Measurements from ENCODE around the gene VPS35L. TPM values are rescaled to one million over a fixed set of nuclear protein-coding genes. Genes with fewer than 3 reads are reported as not detected.

Gene VPS35L
- total and polyA plus RNA-seq, 2 donors (not counting 1 experiment from before 2014, with no cell fraction given) = 17.5 to 62.1 TPM

- Histone ChIP-seq H3K36me3 (replicated peaks in 1 of 2; ENCODE audit: control extremely low read depth in 1 of 2, control insufficient read depth in 1 of 2, extremely low read depth in 1 of 2, insufficient read depth in 2 of 2, low read length in 1 of 2) (peaks cover 0 to 5% of the 10 kb centered on the region in 2 experiments), H4K20me1 (ENCODE audit: control insufficient read depth, insufficient read depth, low read length, poor library complexity, severe bottlenecking) (no peaks in the 10 kb centered on the region), H3K4me2 (replicated peaks; ENCODE audit: low read depth, low read length, poor library complexity, severe bottlenecking) (peak overlapping the region; percentile 95), H3K9ac (ENCODE audit: low read length) (peak overlapping the region; percentile 85), H3K79me2 (ENCODE audit: control insufficient read depth, insufficient read depth, low read length) (peaks cover 28% of the 10 kb centered on the region), H3K4me1 (ENCODE audit: control insufficient read depth in 2 of 2, insufficient read depth in 2 of 2, low read length in 2 of 2) (peaks cover 11 to 13% of the 10 kb centered on the region in 2 donors), H3K27ac (ENCODE audit: low read length in 2 of 2) (peak overlapping the region in 1 of 2 donors; percentile 44), H3K27me3 (replicated peaks in 1 of 4; ENCODE audit: control extremely low read depth in 1 of 4, control insufficient read depth in 3 of 4, insufficient read depth in 4 of 4, low read length in 3 of 4) (no peaks in the 10 kb centered on the region), H3K9me3 (ENCODE audit: control extremely low read depth in 1 of 3, control insufficient read depth in 2 of 3, insufficient read depth in 1 of 3, low read length in 2 of 3) (no peaks in the 10 kb centered on the region), H3K4me3 (ENCODE audit: control extremely low read depth in 1 of 5, extremely low read depth in 1 of 5, insufficient read depth in 1 of 5, low read depth in 2 of 5, low read length in 4 of 5) (peak overlapping the region; percentile 68 to 99 (median 89)), H2AFZ (ENCODE audit: insufficient read depth, low read depth, low read length, poor library complexity, severe bottlenecking) (peak overlapping the region; percentile 87)
- intact Hi-C loops (cut with micrococcal nuclease) = loop anchor here (1.0 to 5.0 kb wide), 3 partner anchors 163 to 916 kb away; partner anchors contain the start of genes ARL6IP1 and VPS35L
- Mint-ChIP-seq H3K27ac (peak overlapping the region; percentile 13), H3K4me3 (peak overlapping the region; percentile 93), H3K4me1 (peaks cover 19% of the 10 kb centered on the region), H3K9me3 (ENCODE audit: insufficient read depth) (no peaks in the 10 kb centered on the region), H3K27me3 (no peaks in the 10 kb centered on the region)
- TF ChIP-seq EZH2 (IDR thresholded peaks at IDR 0.05; ENCODE audit: borderline replicate concordance, insufficient read depth, low read depth, low read length, poor library complexity, severe bottlenecking) (no peak), CTCF (IDR thresholded peaks at IDR 0.05) (no peak)
- DNase-seq (no peak), ATAC-seq (ENCODE audit: low read depth) (no peak)
- CTCF ChIA-PET = interaction anchor here (1.0 to 2.7 kb wide), 2 partner anchors 163 to 165 kb away, joined by 3 to 8 read pairs; partner anchors contain the start of gene VPS35L
- POLR2A ChIA-PET = interaction anchor here (1.0 kb wide), 1 partner anchor 163 kb away, joined by 4 read pairs; the partner anchor contains the start of gene VPS35L
- under 1% methylated on average over 20 of the region's 21 CpGs for WGBS (ENCODE audit: insufficient coverage)
Measured at GRCh38 chr16:19718624-19718965, 163.1 kb downstream of the VPS35L start.

- no peak for ATAC-seq (ENCODE audit: low read depth)
- no peak overlapping the region for H3K27ac ChIP-seq (ENCODE audit: low read length in 2 of 2)
- TF ChIP-seq EZH2 (IDR thresholded peaks at IDR 0.05; ENCODE audit: borderline replicate concordance, insufficient read depth, low read depth, low read length, poor library complexity, severe bottlenecking) (no peak), CTCF (IDR thresholded peaks at IDR 0.05) (no peak)
- ChIA-PET CTCF (no interaction called here), POLR2A (no interaction called here)
- no peak overlapping the region for H2AFZ ChIP-seq (ENCODE audit: insufficient read depth, low read depth, low read length, poor library complexity, severe bottlenecking)
- intact Hi-C loops (cut with micrococcal nuclease) = no loop called here
- H3K27me3 Mint-ChIP-seq = no peaks in the 10 kb centered on the region
- peaks cover 5% of the 10 kb centered on the region for H3K79me2 ChIP-seq (ENCODE audit: control insufficient read depth, insufficient read depth, low read length)
- H3K9me3 Mint-ChIP-seq (ENCODE audit: insufficient read depth) = no peaks in the 10 kb centered on the region
- H3K27me3 ChIP-seq (replicated peaks in 1 of 4; ENCODE audit: control extremely low read depth in 1 of 4, control insufficient read depth in 3 of 4, insufficient read depth in 4 of 4, low read length in 3 of 4) = no peaks in the 10 kb centered on the region
- H3K9me3 ChIP-seq (ENCODE audit: control extremely low read depth in 1 of 3, control insufficient read depth in 2 of 3, insufficient read depth in 1 of 3, low read length in 2 of 3) = no peaks in the 10 kb centered on the region
- WGBS (ENCODE audit: insufficient coverage) = 77% methylated on average over 10 of the region's 11 CpGs
- H3K4me3 ChIP-seq (ENCODE audit: control extremely low read depth in 1 of 5, extremely low read depth in 1 of 5, insufficient read depth in 1 of 5, low read depth in 2 of 5, low read length in 4 of 5) = no peak overlapping the region
- no peaks in the 10 kb centered on the region for H3K36me3 ChIP-seq (replicated peaks in 1 of 2; ENCODE audit: control extremely low read depth in 1 of 2, control insufficient read depth in 1 of 2, extremely low read depth in 1 of 2, insufficient read depth in 2 of 2, low read length in 1 of 2)
- no peak overlapping the region for H3K4me2 ChIP-seq (replicated peaks; ENCODE audit: low read depth, low read length, poor library complexity, severe bottlenecking)
- peaks cover 8% of the 10 kb centered on the region for H3K4me1 Mint-ChIP-seq
- H4K20me1 ChIP-seq (ENCODE audit: control insufficient read depth, insufficient read depth, low read length, poor library complexity, severe bottlenecking) = no peaks in the 10 kb centered on the region
- no peak overlapping the region for H3K4me3 Mint-ChIP-seq
- peaks cover 5 to 6% of the 10 kb centered on the region in 2 donors for H3K4me1 ChIP-seq (ENCODE audit: control insufficient read depth in 2 of 2, insufficient read depth in 2 of 2, low read length in 2 of 2)
- DNase-seq = no peak
- no peak overlapping the region for H3K9ac ChIP-seq (ENCODE audit: low read length)
- H3K27ac Mint-ChIP-seq = no peak overlapping the region
Measured at GRCh38 chr16:19722269-19722952, 166.9 kb downstream of the VPS35L start.
